Suprapubic skin (tissue), 2 donors: ENCODE data around the gene SOCS7.

ENCODE experiments used
- EP300 ChIP-seq: sonication (generic); formaldehyde crosslinking; IDR thresholded peaks from one replicate; pipeline ENCODE4 v1.6.1; 2017; ENCODE audit warnings: antibody characterized with exemption
- POLR2A ChIP-seq, 2 donors: fragments of 450-650 bp; IDR thresholded peaks; one replicate each; pipeline ENCODE4 v1.6.1; 2017; ENCODE audit warnings: antibody characterized with exemption in 2 of 2, mild to moderate bottlenecking in 2 of 2, moderate library complexity in 2 of 2

- TF ChIP-seq EP300 (no peak), POLR2A (IDR thresholded peaks at IDR 0.05) (no peak)
Observed at GRCh38 chr17:38403491-38403890, 51.8 kb downstream of the SOCS7 start.
